Mesendoderm (in vitro differentiated cells): ENCODE measurements around the gene SOX12.
"Not testable (repeated sequence)": the region's sequence is repeated elsewhere in the genome, so short reads cannot be mapped to it uniquely, and the experiment has no call there.

ENCODE experiments used
- DNase-seq: peaks from one replicate; pipeline ENCODE4 v3.0.0; 2013
- H2AK5ac ChIP-seq: 2 replicates; pipeline ENCODE4 v1.6.1; 2013; ENCODE audit warnings: low read length, inconsistent platforms
- H2BK120ac ChIP-seq: 2 replicates; pipeline ENCODE4 v1.6.1; 2013; ENCODE audit warnings: low read depth, mild to moderate bottlenecking, low read length, moderate library complexity, mixed read lengths
- H2BK15ac ChIP-seq: replicated peaks from 2 replicates; pipeline ENCODE4 v1.6.1; 2013; ENCODE audit warnings: low read depth, mild to moderate bottlenecking, moderate library complexity
- H2BK5ac ChIP-seq: 2 replicates; pipeline ENCODE4 v1.6.1; 2013; ENCODE audit warnings: low read length, inconsistent platforms
- H3K18ac ChIP-seq: 2 replicates; pipeline ENCODE4 v1.6.1; 2013; ENCODE audit warnings: mild to moderate bottlenecking, low read length, mixed read lengths
- H3K23ac ChIP-seq: one replicate; pipeline ENCODE4 v1.6.1; 2013; ENCODE audit warnings: low read length
- H3K27ac ChIP-seq: 2 replicates; pipeline ENCODE4 v1.5.1; 2013; ENCODE audit warnings: low read depth, mild to moderate bottlenecking, inconsistent platforms, low read length, moderate library complexity
- H3K27me3 ChIP-seq: 2 replicates; pipeline ENCODE4 v1.6.1; 2013; ENCODE audit warnings: low read length, control low read depth, mild to moderate bottlenecking, inconsistent platforms; ENCODE audit not compliant: insufficient read depth, poor library complexity
- H3K36me3 ChIP-seq: 2 replicates; pipeline ENCODE4 v1.6.1; 2013; ENCODE audit warnings: low read length, inconsistent platforms; ENCODE audit not compliant: control insufficient read depth, insufficient read depth
- H3K4ac ChIP-seq: one replicate; pipeline ENCODE4 v1.6.1; 2013; ENCODE audit warnings: low read depth, mild to moderate bottlenecking, low read length, moderate library complexity
- H3K4me1 ChIP-seq: 2 replicates; pipeline ENCODE4 v1.6.1; 2013; ENCODE audit warnings: low read depth, low read length, inconsistent platforms; ENCODE audit not compliant: control insufficient read depth
- H3K4me2 ChIP-seq: 2 replicates; pipeline ENCODE4 v1.6.1; 2013; ENCODE audit warnings: low read length
- H3K4me3 ChIP-seq: 2 replicates; pipeline ENCODE4 v1.5.1; 2013; ENCODE audit warnings: mild to moderate bottlenecking, low read length
- H3K56ac ChIP-seq: one replicate; pipeline ENCODE4 v1.6.1; 2013; ENCODE audit warnings: low read length
- H3K79me1 ChIP-seq: 2 replicates; pipeline ENCODE4 v1.6.1; 2013; ENCODE audit warnings: low read length, inconsistent platforms
- H3K79me2 ChIP-seq: 2 replicates; pipeline ENCODE4 v1.6.1; 2013; ENCODE audit warnings: mild to moderate bottlenecking, low read length; ENCODE audit not compliant: control insufficient read depth, insufficient read depth
- H3K9ac ChIP-seq: 2 replicates; pipeline ENCODE4 v1.6.1; 2013; ENCODE audit warnings: low read length, inconsistent platforms
- H4K5ac ChIP-seq: one replicate; pipeline ENCODE4 v1.6.1; 2013; ENCODE audit warnings: low read length
- H4K8ac ChIP-seq: one replicate; pipeline ENCODE4 v1.6.1; 2013; ENCODE audit warnings: low read depth, mild to moderate bottlenecking, control low read depth, low read length, moderate library complexity
- WGBS: extraction: QIAGEN DNeasy Blood & Tissue Kit; methylation state at CpG from one replicate; pipeline ENCODE4 v1.1.7; 2013; ENCODE audit warnings: low lambda C conversion rate, missing lambda C conversion rate; ENCODE audit not compliant: insufficient coverage; ENCODE audit errors: extremely low coverage; 5-methylcytosine and 5-hydroxymethylcytosine counted together

SOX12 gene

DNA sequence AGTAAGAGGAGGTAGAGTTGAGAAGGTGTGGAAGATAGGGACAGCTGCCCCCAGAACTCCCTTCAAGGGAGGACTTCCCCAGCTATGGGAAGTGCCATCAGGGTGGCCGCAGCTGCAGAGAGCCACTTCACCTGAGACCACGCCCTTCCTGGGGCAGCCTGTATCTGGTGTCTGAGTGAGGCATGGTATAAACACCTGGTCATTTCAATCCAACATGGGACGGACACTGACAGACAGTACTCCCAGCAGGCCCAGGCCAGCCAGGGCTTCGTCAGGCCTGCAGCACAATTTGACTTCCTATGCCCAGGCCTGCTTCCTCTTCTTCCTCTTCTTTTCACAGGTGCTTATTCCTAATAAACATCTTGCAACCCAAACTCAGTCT lies 4.5 kb downstream of the SOX12 start:
- Histone ChIP-seq H3K79me1 (peaks cover 12% of the 10 kb centered on the region), H3K4me2 (no peak overlapping the region), H4K8ac (no peak overlapping the region), H3K36me3 (peaks cover 3% of the 10 kb centered on the region), H2AK5ac (no peak overlapping the region), H2BK15ac (no peak overlapping the region), H2BK120ac (no peak overlapping the region), H2BK5ac (no peak overlapping the region), H3K23ac (no peak overlapping the region), H3K4me3 (no peak overlapping the region), H3K27me3 (no peaks in the 10 kb centered on the region), H4K5ac (no peak overlapping the region), H3K4me1 (no peaks in the 10 kb centered on the region), H3K9ac (no peak overlapping the region), H3K4ac (no peak overlapping the region), H3K56ac (no peak overlapping the region), H3K27ac (no peak overlapping the region), H3K79me2 (peaks cover 15% of the 10 kb centered on the region), H3K18ac (no peak overlapping the region)
- WGBS, result no CpG with 5 or more reads among the region's 4 CpGs
- no peak for DNase-seq

DNA sequence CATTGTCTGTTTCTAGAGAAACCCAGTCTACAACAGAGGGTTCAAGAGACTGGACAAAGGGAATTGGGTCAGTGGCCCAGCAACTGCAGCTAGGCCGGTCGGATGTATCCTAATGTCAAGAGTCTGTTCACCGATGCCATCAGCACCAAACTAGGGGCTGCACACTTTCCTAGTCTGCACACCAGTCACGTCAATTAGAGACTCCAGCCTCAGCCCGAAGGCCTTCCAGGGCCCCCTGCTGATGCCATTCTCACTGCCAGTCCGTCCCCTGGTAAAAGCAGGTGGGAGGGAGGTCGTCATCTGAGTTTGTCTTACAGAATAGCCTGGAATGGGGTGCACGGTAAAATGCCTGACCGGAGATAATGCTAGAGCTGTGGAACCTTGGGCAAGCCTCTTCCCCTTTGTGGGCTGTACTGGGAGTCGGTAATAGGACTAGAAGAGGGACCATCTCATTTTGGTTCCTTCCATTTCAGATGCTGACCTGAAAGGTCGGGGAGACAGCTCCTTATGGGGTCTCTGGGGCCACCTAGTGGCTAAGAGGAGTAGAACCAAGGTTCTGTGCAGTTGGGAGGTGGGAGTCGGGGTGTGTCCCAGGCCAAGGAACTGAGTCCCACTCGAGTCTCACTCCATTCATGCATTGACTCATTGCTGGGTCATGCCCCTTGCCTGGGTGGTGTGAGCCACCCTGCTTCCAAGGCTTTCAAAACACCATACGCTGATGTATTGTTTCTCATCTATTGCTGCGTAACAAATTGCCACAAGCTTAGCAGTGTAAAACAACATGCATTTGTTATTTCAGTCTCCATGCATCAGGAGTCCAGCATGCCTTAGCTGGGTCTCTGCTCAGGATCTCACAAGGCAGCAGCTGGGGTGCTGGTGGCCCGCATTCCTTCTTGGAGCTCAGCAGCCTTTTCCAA lies 5.1 kb downstream of the SOX12 start:
- H3K4me3 ChIP-seq, result no peak overlapping the region

DNA sequence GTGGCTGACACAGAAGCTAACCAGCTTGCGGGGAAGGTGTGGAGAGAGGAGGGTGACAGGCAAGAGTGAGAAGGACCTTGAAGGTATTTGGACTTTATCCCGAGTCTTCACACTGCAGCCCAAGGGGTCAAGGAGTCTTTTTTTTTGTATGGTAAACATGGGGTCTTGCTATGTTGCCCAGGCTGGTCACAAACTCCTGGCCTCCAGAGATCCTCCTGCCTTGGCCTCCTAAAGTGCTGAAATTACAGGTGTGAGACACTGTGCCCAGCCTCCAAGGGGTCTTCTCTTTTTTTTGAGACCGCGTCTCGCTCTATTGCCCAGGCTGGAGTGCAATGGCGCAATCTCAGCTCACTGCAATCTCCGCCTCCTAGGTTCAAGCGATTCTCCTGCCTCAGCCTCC lies 9.2 kb downstream of the SOX12 start:
- no peak overlapping the region for H2BK5ac ChIP-seq
- H3K56ac ChIP-seq, result no peak overlapping the region
- H3K27me3 ChIP-seq, result no peaks in the 10 kb centered on the region
- DNase-seq, result no peak
- no peak overlapping the region for H2AK5ac ChIP-seq
- H3K79me2 ChIP-seq, result no peaks in the 10 kb centered on the region
- no peak overlapping the region for H3K9ac ChIP-seq
- H3K4ac ChIP-seq, result no peak overlapping the region
- no peak overlapping the region for H4K8ac ChIP-seq
- H3K36me3 ChIP-seq, result no peaks in the 10 kb centered on the region
- H4K5ac ChIP-seq, result no peak overlapping the region
- no peak overlapping the region for H3K18ac ChIP-seq
- H3K27ac ChIP-seq, result no peak overlapping the region
- H3K79me1 ChIP-seq, result no peaks in the 10 kb centered on the region
- no peak overlapping the region for H2BK15ac ChIP-seq
- no peak overlapping the region for H3K4me2 ChIP-seq
- no peaks in the 10 kb centered on the region for H3K4me1 ChIP-seq
- no peak overlapping the region for H3K23ac ChIP-seq
- no peak overlapping the region for H3K4me3 ChIP-seq
- WGBS, result no CpG with 5 or more reads among the region's 8 CpGs
- H2BK120ac ChIP-seq, result no peak overlapping the region

More for the DNA sequence above, 5.1 kb downstream of the SOX12 start:
- DNase-seq, result peak; percentile 90
- Histone ChIP-seq H3K23ac (no peak overlapping the region), H3K79me2 (peaks cover 15% of the 10 kb centered on the region), H3K4me2 (no peak overlapping the region), H3K27me3 (no peaks in the 10 kb centered on the region), H4K8ac (no peak overlapping the region), H3K27ac (no peak overlapping the region), H3K56ac (no peak overlapping the region), H2BK15ac (no peak overlapping the region), H3K18ac (no peak overlapping the region), H3K4ac (no peak overlapping the region), H3K36me3 (peaks cover 3% of the 10 kb centered on the region), H3K79me1 (peaks cover 12% of the 10 kb centered on the region), H2BK5ac (no peak overlapping the region), H3K4me1 (no peaks in the 10 kb centered on the region), H4K5ac (no peak overlapping the region), H2BK120ac (no peak overlapping the region), H2AK5ac (no peak overlapping the region), H3K9ac (no peak overlapping the region)
- WGBS, result no CpG with 5 or more reads among the region's 16 CpGs

- not testable (repeated sequence) for H4K5ac ChIP-seq, DNase-seq, H3K4me2 ChIP-seq, H3K9ac ChIP-seq, H2BK15ac ChIP-seq, H3K79me2 ChIP-seq, H3K79me1 ChIP-seq, H3K4ac ChIP-seq, H2AK5ac ChIP-seq, H3K27me3 ChIP-seq, H2BK120ac ChIP-seq, H3K36me3 ChIP-seq, H3K23ac ChIP-seq, H3K27ac ChIP-seq, H4K8ac ChIP-seq, H3K18ac ChIP-seq, H3K56ac ChIP-seq, H3K4me3 ChIP-seq, H3K4me1 ChIP-seq, H2BK5ac ChIP-seq
- no CpG with 5 or more reads among the region's 1 CpG for WGBS
Observed at GRCh38 chr20:336040-336439, 10.7 kb downstream of the SOX12 start.

- Histone ChIP-seq H3K4me1 (peaks cover 4% of the 10 kb centered on the region), H3K36me3 (no peaks in the 10 kb centered on the region), H2BK15ac (no peak overlapping the region), H3K18ac (no peak overlapping the region), H3K4me3 (no peak overlapping the region), H4K8ac (no peak overlapping the region), H3K27ac (no peak overlapping the region), H3K27me3 (no peaks in the 10 kb centered on the region), H3K9ac (no peak overlapping the region), H2BK5ac (no peak overlapping the region), H3K23ac (no peak overlapping the region), H2BK120ac (no peak overlapping the region), H2AK5ac (no peak overlapping the region), H3K4ac (no peak overlapping the region), H3K4me2 (no peak overlapping the region), H3K79me1 (peaks cover 3% of the 10 kb centered on the region), H3K56ac (no peak overlapping the region), H4K5ac (no peak overlapping the region), H3K79me2 (no peaks in the 10 kb centered on the region)
- DNase-seq, result peak; percentile 49
- no CpG with 5 or more reads among the region's 2 CpGs for WGBS
Observed at GRCh38 chr20:341682-342081, 16.3 kb downstream of the SOX12 start.

DNA sequence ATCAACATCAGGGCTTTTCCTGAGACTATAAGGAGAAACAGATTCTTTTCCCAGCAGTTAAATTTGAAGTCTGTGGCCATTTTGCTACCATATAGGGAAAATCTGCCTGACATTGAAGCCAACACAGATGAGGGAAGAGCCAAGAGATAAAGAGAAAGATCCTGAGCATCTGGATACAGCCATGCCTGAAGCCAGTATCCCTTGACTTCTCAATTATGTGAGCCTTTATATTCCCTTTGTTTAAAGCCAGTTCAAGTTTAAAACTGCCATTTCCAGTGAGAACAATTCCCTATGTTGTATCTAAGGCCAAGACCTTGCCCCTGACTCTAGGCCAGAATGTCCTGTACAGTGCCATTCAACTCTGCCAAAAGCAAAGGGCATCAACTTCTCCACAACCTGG lies 17.8 kb downstream of the SOX12 start:
- H2BK15ac ChIP-seq, result no peak overlapping the region
- peaks cover 4% of the 10 kb centered on the region for H3K4me1 ChIP-seq
- H3K36me3 ChIP-seq, result no peaks in the 10 kb centered on the region
- H3K56ac ChIP-seq, result no peak overlapping the region
- no peak overlapping the region for H2BK120ac ChIP-seq
- H3K4me2 ChIP-seq, result no peak overlapping the region
- DNase-seq, result no peak
- H2AK5ac ChIP-seq, result no peak overlapping the region
- H3K23ac ChIP-seq, result no peak overlapping the region
- no peak overlapping the region for H3K27ac ChIP-seq
- H4K5ac ChIP-seq, result no peak overlapping the region
- no peak overlapping the region for H4K8ac ChIP-seq
- H2BK5ac ChIP-seq, result no peak overlapping the region
- H3K18ac ChIP-seq, result no peak overlapping the region
- no peak overlapping the region for H3K9ac ChIP-seq
- H3K4ac ChIP-seq, result no peak overlapping the region
- H3K79me2 ChIP-seq, result no peaks in the 10 kb centered on the region
- peaks cover 3% of the 10 kb centered on the region for H3K79me1 ChIP-seq
- H3K4me3 ChIP-seq, result no peak overlapping the region
- H3K27me3 ChIP-seq, result no peaks in the 10 kb centered on the region
